Breast epithelium (tissue), 3 donors: ENCODE measurements around the gene CYP2A7.

Experiments used
- POLR2A ChIP-seq: fragments of 450-650 bp; IDR thresholded peaks from one replicate; pipeline ENCODE4 v1.6.1; 2016; ENCODE audit warnings: antibody characterized with exemption, mild to moderate bottlenecking, moderate library complexity
- TF ChIP-seq, protein P1 (sequence below), 3 donors: fragments of 450-650 bp; IDR thresholded peaks; one replicate each; pipeline ENCODE4 v1.5.1; 2016 to 2017; ENCODE audit warnings: antibody characterized with exemption in 3 of 3, mild to moderate bottlenecking in 3 of 3, moderate library complexity in 3 of 3

GRCh38 chr19:40862333-40862732 is 19.7 kb downstream of the CYP2A7 start:
- TF ChIP-seq, protein P1, sequence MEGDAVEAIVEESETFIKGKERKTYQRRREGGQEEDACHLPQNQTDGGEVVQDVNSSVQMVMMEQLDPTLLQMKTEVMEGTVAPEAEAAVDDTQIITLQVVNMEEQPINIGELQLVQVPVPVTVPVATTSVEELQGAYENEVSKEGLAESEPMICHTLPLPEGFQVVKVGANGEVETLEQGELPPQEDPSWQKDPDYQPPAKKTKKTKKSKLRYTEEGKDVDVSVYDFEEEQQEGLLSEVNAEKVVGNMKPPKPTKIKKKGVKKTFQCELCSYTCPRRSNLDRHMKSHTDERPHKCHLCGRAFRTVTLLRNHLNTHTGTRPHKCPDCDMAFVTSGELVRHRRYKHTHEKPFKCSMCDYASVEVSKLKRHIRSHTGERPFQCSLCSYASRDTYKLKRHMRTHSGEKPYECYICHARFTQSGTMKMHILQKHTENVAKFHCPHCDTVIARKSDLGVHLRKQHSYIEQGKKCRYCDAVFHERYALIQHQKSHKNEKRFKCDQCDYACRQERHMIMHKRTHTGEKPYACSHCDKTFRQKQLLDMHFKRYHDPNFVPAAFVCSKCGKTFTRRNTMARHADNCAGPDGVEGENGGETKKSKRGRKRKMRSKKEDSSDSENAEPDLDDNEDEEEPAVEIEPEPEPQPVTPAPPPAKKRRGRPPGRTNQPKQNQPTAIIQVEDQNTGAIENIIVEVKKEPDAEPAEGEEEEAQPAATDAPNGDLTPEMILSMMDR (IDR thresholded peaks at IDR 0.05), result no peak
- TF ChIP-seq POLR2A, result no peak
